HG02763 (cell line): ENCODE measurements around the gene HMGN3.

Experiments used
- ATAC-seq: cut with Tn5 transposase; IDR thresholded peaks from one replicate; pipeline ENCODE4 v1.9.1; 2021; ENCODE audit warnings: mild to moderate bottlenecking, moderate library complexity; ENCODE audit not compliant: unreplicated experiment

The HMGN3 gene

GRCh38 chr6:79233611-79234149 is 802 bp downstream of the HMGN3 start:
- peak; percentile 69 for ATAC-seq

GRCh38 chr6:79232696-79233462 is 1.6 kb downstream of the HMGN3 start:
- no peak for ATAC-seq

- ATAC-seq: no peak
These were observed 2.8 kb downstream of the HMGN3 start for GRCh38 chr6:79231666-79232065.

- no peak for ATAC-seq
These were observed 3.4 kb downstream of the HMGN3 start for GRCh38 chr6:79231101-79231500.

- ATAC-seq: no peak
These were observed 4.3 kb downstream of the HMGN3 start for GRCh38 chr6:79230149-79230548.

GRCh38 chr6:79227445-79227844 is 7.0 kb downstream of the HMGN3 start:
- no peak for ATAC-seq

GRCh38 chr6:79226660-79227059 is 7.8 kb downstream of the HMGN3 start:
- ATAC-seq: no peak

GRCh38 chr6:79225717-79226599 is 8.5 kb downstream of the HMGN3 start:
- no peak for ATAC-seq

GRCh38 chr6:79223611-79224404 is 10.7 kb downstream of the HMGN3 start:
- no peak for ATAC-seq

GRCh38 chr6:79215213-79215824 is 19.2 kb downstream of the HMGN3 start:
- ATAC-seq: no peak

GRCh38 chr6:79212859-79213258 is 21.6 kb downstream of the HMGN3 start:
- ATAC-seq: no peak

- no peak for ATAC-seq
These were observed 25.7 kb downstream of the HMGN3 start for GRCh38 chr6:79208816-79209215.

GRCh38 chr6:79203753-79204253 is 30.7 kb downstream of the HMGN3 start:
- no peak for ATAC-seq

- no peak for ATAC-seq
These were observed 31.9 kb downstream of the HMGN3 start for GRCh38 chr6:79202556-79202955.

- ATAC-seq: no peak
These were observed 32.5 kb downstream of the HMGN3 start for GRCh38 chr6:79201983-79202382.

- no peak for ATAC-seq
These were observed 33.3 kb downstream of the HMGN3 start for GRCh38 chr6:79201143-79201542.

- no peak for ATAC-seq
These were observed 37.6 kb downstream of the HMGN3 start for GRCh38 chr6:79196912-79197311.

GRCh38 chr6:79193971-79194370 is 40.5 kb downstream of the HMGN3 start:
- ATAC-seq: no peak

GRCh38 chr6:79189760-79190350 is 44.6 kb downstream of the HMGN3 start:
- ATAC-seq: no peak

GRCh38 chr6:79188885-79189480 is 45.5 kb downstream of the HMGN3 start:
- no peak for ATAC-seq
